Measurements from ENCODE around the gene CRHR2. TPM values are rescaled to one million over a fixed set of nuclear protein-coding genes. Genes with fewer than 3 reads are reported as not detected.
"Not testable (repeated sequence)": the region's sequence is repeated elsewhere in the genome, so short reads cannot be mapped to it uniquely, and the experiment has no call there.

Gene CRHR2
- polyA plus RNA-seq, 4 donors, result 0.06 to 0.32 (median 0.09) TPM; not detected in 1

GRCh38 chr7:30656006-30656957, 26.0 kb downstream of the CRHR2 start:
- DNase-seq (ENCODE audit: low read depth in 4 of 4, low spot score in 2 of 4), result no peak

- no peak for DNase-seq (ENCODE audit: low read depth in 4 of 4, low spot score in 2 of 4)
Measured at GRCh38 chr7:30655096-30655970, 26.9 kb downstream of the CRHR2 start.

GRCh38 chr7:30654296-30655090, 27.8 kb downstream of the CRHR2 start:
- no peak for DNase-seq (ENCODE audit: low read depth in 4 of 4, low spot score in 2 of 4)

- no peak for DNase-seq (ENCODE audit: low read depth in 4 of 4, low spot score in 2 of 4)
Measured at GRCh38 chr7:30652698-30653641, 29.3 kb downstream of the CRHR2 start.

- DNase-seq (ENCODE audit: low read depth in 4 of 4, low spot score in 2 of 4), result no peak
Measured at GRCh38 chr7:30652132-30652531, 30.1 kb downstream of the CRHR2 start.

GRCh38 chr7:30650421-30650808, 31.8 kb downstream of the CRHR2 start:
- DNase-seq (ENCODE audit: low read depth in 4 of 4, low spot score in 2 of 4), result no peak

GRCh38 chr7:30649717-30650420, 32.4 kb downstream of the CRHR2 start:
- no peak for DNase-seq (ENCODE audit: low read depth in 4 of 4, low spot score in 2 of 4)

GRCh38 chr7:30648744-30649540, 33.3 kb downstream of the CRHR2 start:
- no peak for DNase-seq (ENCODE audit: low read depth in 4 of 4, low spot score in 2 of 4)

- no peak for DNase-seq (ENCODE audit: low read depth in 4 of 4, low spot score in 2 of 4)
Measured at GRCh38 chr7:30647589-30648364, 34.5 kb downstream of the CRHR2 start.

GRCh38 chr7:30646154-30646553, 36.1 kb downstream of the CRHR2 start:
- no peak for DNase-seq (ENCODE audit: low read depth in 4 of 4, low spot score in 2 of 4)

GRCh38 chr7:30645661-30646060, 36.6 kb downstream of the CRHR2 start:
- no peak for DNase-seq (ENCODE audit: low read depth in 4 of 4, low spot score in 2 of 4)

- DNase-seq (ENCODE audit: low read depth in 4 of 4, low spot score in 2 of 4), result no peak
Measured at GRCh38 chr7:30644286-30644955, 37.8 kb downstream of the CRHR2 start.

- no peak for DNase-seq (ENCODE audit: low read depth in 4 of 4, low spot score in 2 of 4)
Measured at GRCh38 chr7:30642789-30643188, 39.5 kb downstream of the CRHR2 start.

GRCh38 chr7:30642322-30642721, 39.9 kb downstream of the CRHR2 start:
- not testable (repeated sequence) for DNase-seq (ENCODE audit: low read depth in 4 of 4, low spot score in 2 of 4)

GRCh38 chr7:30635798-30636197, 46.5 kb downstream of the CRHR2 start:
- DNase-seq (ENCODE audit: low read depth in 4 of 4, low spot score in 2 of 4), result no peak

GRCh38 chr7:30634634-30635201, 47.5 kb downstream of the CRHR2 start:
- DNase-seq (ENCODE audit: low read depth in 4 of 4, low spot score in 2 of 4), result no peak

All from left renal cortex interstitium (tissue), 4 donors.